ENCODE measurements around the gene PIK3C3.

GRCh38 chr18:42051411-42051810, 96.4 kb downstream of the PIK3C3 start:
- no peak for TF ChIP-seq CTCF (IDR thresholded peaks at IDR 0.05)
- TF ChIP-seq POLR2A (IDR thresholded peaks at IDR 0.05) = no peak

Measured in adrenal gland (tissue), 5 donors.